HCT116 (cell line): ENCODE data around the gene SCPEP1. TPM values are rescaled to one million over a fixed set of nuclear protein-coding genes. Genes with fewer than 3 reads are reported as not detected.

ENCODE experiments used
- ATAC-seq: fragments of 200-7000 bp; cut with Tn5 transposase; 2 replicates; pipeline ENCODE4 v1.9.1; 2020; ENCODE audit warnings: mild to moderate bottlenecking, moderate library complexity
- BruUV-seq: library from RNA; stranded (reverse); fragments of 400-500 nt; replicated peaks from 2 replicates; lab custom pipeline; 2021; lab: Mats Ljungman, UMichigan
- CTCF ChIA-PET: fragments of 300-600 bp; sonication (Branson Sonifier 250); formaldehyde crosslinking; loops from one replicate; lab custom pipeline; 2021; ENCODE audit warnings: antibody characterized with exemption; lab: Charles Lee
- POLR2A ChIA-PET: fragments of 300-600, 350-600 bp; sonication (Branson Sonifier 250); formaldehyde crosslinking; loops from one replicate; lab custom pipeline; 2021; ENCODE audit warnings: antibody characterized with exemption; lab: Charles Lee
- RAD21 ChIA-PET, 2 experiments: fragments of 300-600 bp; sonication (Branson Sonifier 250); formaldehyde crosslinking; loops; one replicate each; lab custom pipeline; 2023; ENCODE audit warnings: low total read pairs in 2 of 2; ENCODE audit not compliant: uncharacterized antibody in 2 of 2, unreplicated experiment in 2 of 2, low non-redundant PET in 1 of 2; lab: Charles Lee
- DNase-seq: peaks from one replicate; pipeline ENCODE4 v3.0.0-alpha.2; 2010; ENCODE audit warnings: low read depth, low spot score
- H2AFZ ChIP-seq: fragments of 200-600 bp; shearing (Covaris generic), sonication (generic); 2 replicates; pipeline ENCODE4 v1.6.1; 2017; ENCODE audit warnings: low read depth, mixed run types, mixed read lengths, antibody characterized with exemption, low read length; ENCODE audit not compliant: poor library complexity, severe bottlenecking
- H3K27ac ChIP-seq: 2 replicates; pipeline ENCODE4 v1.5.1; 2012; ENCODE audit warnings: low read depth, low read length
- H3K27me3 ChIP-seq: fragments of 200-600 bp; sonication (generic); 2 replicates; pipeline ENCODE4 v1.6.1; 2016; ENCODE audit warnings: mixed run types, low read length, mixed read lengths; ENCODE audit not compliant: insufficient read depth
- H3K36me3 ChIP-seq, 2 experiments: fragments of 200-500 bp in 1 of 2; fragments of 200-600 bp in 1 of 2; sonication (Bioruptor generic) in 1 of 2; sonication (generic) in 1 of 2; 2 replicates each; pipeline versions ENCODE4 v1.5.1 to v1.6.1; 2014 to 2016; ENCODE audit warnings: low read length in 2 of 2, inconsistent platforms in 1 of 2, mixed read lengths in 1 of 2, mixed run types in 1 of 2; ENCODE audit not compliant: insufficient read depth in 2 of 2, control insufficient read depth in 1 of 2
- H3K4me1 ChIP-seq, 2 experiments: fragments of 200-600 bp in 1 of 2; sonication (generic) in 1 of 2; 2 replicates each; pipeline versions ENCODE4 v1.5.1 to v1.6.1; 2012 to 2017; ENCODE audit warnings: low read length in 2 of 2, inconsistent platforms in 1 of 2, mild to moderate bottlenecking in 1 of 2, mixed read lengths in 1 of 2, mixed run types in 1 of 2, moderate library complexity in 1 of 2; ENCODE audit not compliant: insufficient read depth in 2 of 2, control insufficient read depth in 1 of 2
- H3K4me2 ChIP-seq: fragments of 200-600 bp; sonication (generic); 2 replicates; pipeline ENCODE4 v1.6.1; 2017; ENCODE audit warnings: mixed run types, low read length, mixed read lengths
- H3K4me3 ChIP-seq, 2 experiments: fragments of 200-600 bp in 1 of 2; sonication (generic) in 1 of 2; replicated peaks in 1 of 2; 2 replicates each; pipeline ENCODE4 v1.5.1; 2011 to 2016; ENCODE audit warnings: low read length in 2 of 2, control low read depth in 1 of 2, low read depth in 1 of 2, mild to moderate bottlenecking in 1 of 2, mixed read lengths in 1 of 2, mixed run types in 1 of 2
- H3K79me2 ChIP-seq: fragments of 200-600 bp; sonication (generic); 2 replicates; pipeline ENCODE4 v1.6.1; 2017; ENCODE audit warnings: mild to moderate bottlenecking, mixed run types, low read length, moderate library complexity, mixed read lengths; ENCODE audit not compliant: insufficient read depth
- H3K9ac ChIP-seq: fragments of 200-600 bp; sonication (generic); 2 replicates; pipeline ENCODE4 v1.6.1; 2016; ENCODE audit warnings: low read length, mixed read lengths
- H3K9me2 ChIP-seq: fragments of 200-600 bp; sonication (generic), shearing (Covaris generic); 2 replicates; pipeline ENCODE4 v1.6.1; 2017; ENCODE audit warnings: mixed run types, mild to moderate bottlenecking, moderate library complexity; ENCODE audit not compliant: insufficient read depth
- H3K9me3 ChIP-seq, 2 experiments: fragments of 200-500 bp in 1 of 2; fragments of 200-600 bp in 1 of 2; sonication (Bioruptor generic) in 1 of 2; sonication (generic) in 1 of 2; 2 replicates each; pipeline ENCODE4 v1.6.1; 2014 to 2017; ENCODE audit warnings: low read length in 2 of 2, mixed read lengths in 2 of 2, inconsistent platforms in 1 of 2, low read depth in 1 of 2, mild to moderate bottlenecking in 1 of 2, mixed run types in 1 of 2, moderate library complexity in 1 of 2; ENCODE audit not compliant: control insufficient read depth in 1 of 2, insufficient read depth in 1 of 2
- H4K20me1 ChIP-seq: fragments of 200-600 bp; sonication (generic), shearing (Covaris generic); 2 replicates; pipeline ENCODE4 v1.6.1; 2017; ENCODE audit warnings: mixed run types, mild to moderate bottlenecking, moderate library complexity; ENCODE audit not compliant: insufficient read depth
- CBX3 ChIP-seq: IDR thresholded peaks from 2 replicates; pipeline ENCODE4 v1.6.1; 2012; ENCODE audit warnings: low read depth
- EGR1 ChIP-seq: IDR thresholded peaks from 2 replicates; pipeline ENCODE4 v1.6.1; 2012; ENCODE audit warnings: low read depth
- ELF1 ChIP-seq: IDR thresholded peaks from 2 replicates; pipeline ENCODE4 v1.6.1; 2012; ENCODE audit warnings: low read depth, borderline replicate concordance
- EZH2 ChIP-seq: fragments of 200-600 bp; sonication (generic); IDR thresholded peaks from 2 replicates; pipeline ENCODE4 v1.6.1; 2017; ENCODE audit warnings: antibody characterized with exemption, mixed run types
- EZH2phosphoT487 ChIP-seq: fragments of 200-600 bp; IDR thresholded peaks from 2 replicates; pipeline ENCODE4 v1.6.1; 2018; ENCODE audit warnings: antibody characterized with exemption, borderline replicate concordance
- FOSL1 ChIP-seq: IDR thresholded peaks from 2 replicates; pipeline ENCODE4 v1.6.1; 2012; ENCODE audit warnings: low read depth
- JUND ChIP-seq: IDR thresholded peaks from 2 replicates; pipeline ENCODE4 v1.6.1; 2012
- POLR2A ChIP-seq: IDR thresholded peaks from 2 replicates; pipeline ENCODE4 v1.7.0; 2011; ENCODE audit warnings: borderline replicate concordance; ENCODE audit not compliant: insufficient read depth, insufficient read length; ENCODE audit errors: extremely low read depth
- POLR2AphosphoS5 ChIP-seq: IDR thresholded peaks from 2 replicates; pipeline ENCODE4 v1.6.1; 2011; ENCODE audit warnings: mild to moderate bottlenecking, low read depth, low read length, moderate library complexity
- RAD21 ChIP-seq: IDR thresholded peaks from 2 replicates; pipeline ENCODE4 v1.6.1; 2012; ENCODE audit warnings: low read depth, mild to moderate bottlenecking
- SP1 ChIP-seq: IDR thresholded peaks from 2 replicates; pipeline ENCODE4 v1.6.1; 2012; ENCODE audit warnings: low read depth
- SRF ChIP-seq: IDR thresholded peaks from 2 replicates; pipeline ENCODE4 v1.6.1; 2012; ENCODE audit warnings: low read depth
- TCF7L2 ChIP-seq: IDR thresholded peaks from 2 replicates; pipeline ENCODE4 v1.7.0; 2011; ENCODE audit warnings: borderline replicate concordance, inconsistent platforms; ENCODE audit not compliant: insufficient read depth, insufficient read length; ENCODE audit errors: extremely low read depth
- YY1 ChIP-seq: IDR thresholded peaks from 2 replicates; pipeline ENCODE4 v1.6.1; 2011; ENCODE audit warnings: low read length, low read depth, moderate library complexity, mild to moderate bottlenecking; ENCODE audit not compliant: insufficient replicate concordance; ENCODE audit errors: extremely low read depth
- ZFX ChIP-seq: fragments of 450-650 bp; IDR thresholded peaks from 2 replicates; pipeline ENCODE4 v1.6.1; 2017
- ZNF274 ChIP-seq: fragments of 200-500 bp; sonication (Bioruptor generic); IDR thresholded peaks from 2 replicates; pipeline ENCODE4 v1.6.1; 2014; ENCODE audit warnings: mild to moderate bottlenecking, low read depth, low read length, inconsistent platforms
- intact Hi-C: fragments of 100-400 bp; cut with micrococcal nuclease; formaldehyde crosslinking; loops from 2 replicates; pipeline ENCODE4 v1.10.0; 2022
- total RNA-seq: library from RNA; stranded (reverse); gene quantifications from one replicate; pipeline ENCODE4 v1.2.1, GENCODE V29; 2021; ENCODE audit not compliant: unreplicated experiment
- TF ChIP-seq, protein P1 (sequence below): IDR thresholded peaks from 2 replicates; pipeline ENCODE4 v1.6.1; 2011; ENCODE audit warnings: mild to moderate bottlenecking, low read length, moderate library complexity; ENCODE audit not compliant: insufficient replicate concordance; ENCODE audit errors: extremely low read depth
- TF ChIP-seq, protein P2 (sequence below), 3 experiments: fragments of 200-600 bp in 1 of 3; sonication (generic) in 1 of 3; IDR thresholded peaks in 2 of 3; conservative IDR thresholded peaks in 1 of 3; 2 replicates each; pipeline ENCODE4 v1.5.1; 2012 to 2017; ENCODE audit warnings: low read depth in 2 of 3, low read length in 2 of 3, antibody characterized with exemption in 1 of 3, borderline replicate concordance in 1 of 3, control low read depth in 1 of 3, mild to moderate bottlenecking in 1 of 3, mixed read lengths in 1 of 3, mixed run types in 1 of 3, moderate library complexity in 1 of 3; ENCODE audit not compliant: insufficient read depth in 1 of 3
- TF ChIP-seq, protein P3 (sequence below): IDR thresholded peaks from 2 replicates; pipeline ENCODE4 v1.6.1; 2012
- TF ChIP-seq, protein P4 (sequence below): IDR thresholded peaks from 2 replicates; pipeline ENCODE4 v1.6.1; 2012

The SCPEP1 gene
- total RNA-seq, 1 experiment from 2014 or later: 28.3 TPM

DNA sequence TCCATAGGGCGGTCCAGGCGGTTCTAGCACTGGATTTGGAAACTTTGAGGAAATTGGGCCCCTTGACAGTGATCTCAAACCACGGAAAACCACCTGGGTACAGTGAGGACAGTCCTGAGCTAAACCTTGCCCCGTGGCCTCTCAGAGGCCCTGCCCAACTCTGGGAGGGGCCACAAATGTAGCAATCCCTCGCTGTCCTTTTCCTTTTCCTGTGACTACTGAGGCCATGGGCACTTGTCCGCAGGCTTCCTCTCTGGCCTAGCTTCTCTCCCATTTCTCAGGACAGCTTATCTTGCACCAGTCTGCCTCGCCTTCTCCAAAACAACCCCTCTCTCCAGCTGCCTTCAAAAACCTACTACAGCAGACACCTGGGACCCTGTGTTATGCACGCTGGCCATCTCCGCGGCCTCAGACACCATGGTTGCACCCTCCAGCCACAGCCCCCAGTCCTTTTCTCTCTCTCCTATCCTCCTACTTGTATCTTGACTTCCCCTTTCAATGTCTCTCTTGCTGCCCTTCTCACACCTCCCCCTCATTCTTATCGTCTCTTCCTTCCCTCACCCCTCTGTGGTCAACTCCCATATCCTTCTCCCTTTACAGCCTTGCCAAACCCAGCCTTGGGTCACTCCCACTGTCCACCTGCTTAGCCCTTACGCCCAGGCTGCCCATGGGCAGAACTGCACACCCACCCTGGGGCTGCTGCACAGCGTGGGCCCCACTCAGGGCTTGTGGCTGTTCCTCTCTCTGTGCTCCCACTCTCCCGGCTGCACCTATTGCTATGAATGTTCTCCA, 7.6 kb downstream of the SCPEP1 start (continued):
- TF ChIP-seq, protein P1, sequence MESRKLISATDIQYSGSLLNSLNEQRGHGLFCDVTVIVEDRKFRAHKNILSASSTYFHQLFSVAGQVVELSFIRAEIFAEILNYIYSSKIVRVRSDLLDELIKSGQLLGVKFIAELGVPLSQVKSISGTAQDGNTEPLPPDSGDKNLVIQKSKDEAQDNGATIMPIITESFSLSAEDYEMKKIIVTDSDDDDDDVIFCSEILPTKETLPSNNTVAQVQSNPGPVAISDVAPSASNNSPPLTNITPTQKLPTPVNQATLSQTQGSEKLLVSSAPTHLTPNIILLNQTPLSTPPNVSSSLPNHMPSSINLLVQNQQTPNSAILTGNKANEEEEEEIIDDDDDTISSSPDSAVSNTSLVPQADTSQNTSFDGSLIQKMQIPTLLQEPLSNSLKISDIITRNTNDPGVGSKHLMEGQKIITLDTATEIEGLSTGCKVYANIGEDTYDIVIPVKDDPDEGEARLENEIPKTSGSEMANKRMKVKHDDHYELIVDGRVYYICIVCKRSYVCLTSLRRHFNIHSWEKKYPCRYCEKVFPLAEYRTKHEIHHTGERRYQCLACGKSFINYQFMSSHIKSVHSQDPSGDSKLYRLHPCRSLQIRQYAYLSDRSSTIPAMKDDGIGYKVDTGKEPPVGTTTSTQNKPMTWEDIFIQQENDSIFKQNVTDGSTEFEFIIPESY: no peak
- TF ChIP-seq FOSL1 (no peak), ELF1 (no peak), SRF (no peak), SP1 (no peak), EGR1 (no peak), ZFX (no peak; the same call in 1 of the 2 replicates)
- TF ChIP-seq, protein P2, sequence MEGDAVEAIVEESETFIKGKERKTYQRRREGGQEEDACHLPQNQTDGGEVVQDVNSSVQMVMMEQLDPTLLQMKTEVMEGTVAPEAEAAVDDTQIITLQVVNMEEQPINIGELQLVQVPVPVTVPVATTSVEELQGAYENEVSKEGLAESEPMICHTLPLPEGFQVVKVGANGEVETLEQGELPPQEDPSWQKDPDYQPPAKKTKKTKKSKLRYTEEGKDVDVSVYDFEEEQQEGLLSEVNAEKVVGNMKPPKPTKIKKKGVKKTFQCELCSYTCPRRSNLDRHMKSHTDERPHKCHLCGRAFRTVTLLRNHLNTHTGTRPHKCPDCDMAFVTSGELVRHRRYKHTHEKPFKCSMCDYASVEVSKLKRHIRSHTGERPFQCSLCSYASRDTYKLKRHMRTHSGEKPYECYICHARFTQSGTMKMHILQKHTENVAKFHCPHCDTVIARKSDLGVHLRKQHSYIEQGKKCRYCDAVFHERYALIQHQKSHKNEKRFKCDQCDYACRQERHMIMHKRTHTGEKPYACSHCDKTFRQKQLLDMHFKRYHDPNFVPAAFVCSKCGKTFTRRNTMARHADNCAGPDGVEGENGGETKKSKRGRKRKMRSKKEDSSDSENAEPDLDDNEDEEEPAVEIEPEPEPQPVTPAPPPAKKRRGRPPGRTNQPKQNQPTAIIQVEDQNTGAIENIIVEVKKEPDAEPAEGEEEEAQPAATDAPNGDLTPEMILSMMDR (IDR thresholded peaks at IDR 0.05 in 2 of 3, conservative IDR thresholded peaks at IDR 0.05 in 1 of 3; ENCODE audit: borderline replicate concordance in 1 of 3, insufficient read depth in 1 of 3, low read depth in 2 of 3, low read length in 2 of 3): no peak

DNA sequence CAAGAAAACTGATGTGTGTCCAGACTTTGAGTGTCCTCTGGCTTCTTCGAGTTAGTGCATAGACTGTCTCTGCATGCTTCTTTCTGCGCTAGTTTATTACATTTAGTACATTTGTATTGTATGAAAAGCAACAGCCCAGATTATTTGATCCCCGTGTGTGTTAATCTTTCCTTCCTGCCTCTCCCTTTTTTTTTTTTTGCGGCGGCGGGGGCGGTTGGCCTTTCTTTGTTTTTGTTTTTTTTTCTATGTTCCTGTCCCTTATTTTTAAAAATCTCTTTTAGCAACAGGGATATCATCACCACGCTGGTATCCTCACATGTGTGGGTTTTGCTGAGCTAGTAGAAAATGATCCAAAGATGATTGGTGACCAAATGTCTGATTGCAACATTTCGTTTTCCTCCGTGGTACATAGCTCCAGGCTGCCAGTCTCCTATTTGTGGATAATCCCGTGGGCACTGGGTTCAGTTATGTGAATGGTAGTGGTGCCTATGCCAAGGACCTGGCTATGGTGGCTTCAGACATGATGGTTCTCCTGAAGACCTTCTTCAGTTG, 9.4 kb downstream of the SCPEP1 start:
- Histone ChIP-seq H3K27ac (no peak overlapping the region), H4K20me1 (no peaks in the 10 kb centered on the region), H3K79me2 (no peaks in the 10 kb centered on the region), H3K27me3 (no peaks in the 10 kb centered on the region), H3K9me2 (no peaks in the 10 kb centered on the region), H3K9me3 (no peaks in the 10 kb centered on the region), H3K9ac (no peak overlapping the region), H3K4me2 (no peak overlapping the region), H2AFZ (no peak overlapping the region), H3K36me3 (no peaks in the 10 kb centered on the region), H3K4me1 (no peaks in the 10 kb centered on the region), H3K4me3 (no peak overlapping the region)
- BruUV-seq: no TSS peak
- DNase-seq (no peak), ATAC-seq (no peak)
- ChIA-PET CTCF (no interaction called here), POLR2A (interaction anchor here (0.6 to 0.8 kb wide), 2 partner anchors 8 to 951 kb away, joined by 3 to 4 read pairs; no protein-coding TSS in a partner anchor), RAD21 (no interaction called here)
- intact Hi-C loops: no loop called here
- TF ChIP-seq ZNF274 (no peak), EZH2phosphoT487 (no peak), JUND (no peak), POLR2A (no peak), YY1 (no peak), RAD21 (no peak), CBX3 (no peak), POLR2AphosphoS5 (no peak), TCF7L2 (no peak), SP1 (no peak), FOSL1 (no peak), EZH2 (no peak), ZFX (no peak), EGR1 (no peak)
- TF ChIP-seq, protein P3, sequence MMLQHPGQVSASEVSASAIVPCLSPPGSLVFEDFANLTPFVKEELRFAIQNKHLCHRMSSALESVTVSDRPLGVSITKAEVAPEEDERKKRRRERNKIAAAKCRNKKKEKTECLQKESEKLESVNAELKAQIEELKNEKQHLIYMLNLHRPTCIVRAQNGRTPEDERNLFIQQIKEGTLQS: no peak
- TF ChIP-seq, protein P4, sequence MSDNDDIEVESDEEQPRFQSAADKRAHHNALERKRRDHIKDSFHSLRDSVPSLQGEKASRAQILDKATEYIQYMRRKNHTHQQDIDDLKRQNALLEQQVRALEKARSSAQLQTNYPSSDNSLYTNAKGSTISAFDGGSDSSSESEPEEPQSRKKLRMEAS: no peak
